Keratinocyte (primary cell): ENCODE data around the gene SPOCK1.

ENCODE experiments used
- CTCF ChIP-seq, 3 experiments: IDR thresholded peaks in 1 of 3; conservative IDR thresholded peaks in 1 of 3; optimal IDR thresholded peaks in 1 of 3; 2 replicates in 2 of 3; 3 replicates in 1 of 3; pipeline versions ENCODE3 to v1.5.1; 2011; ENCODE audit warnings: low read length in 3 of 3, mild to moderate bottlenecking in 3 of 3, moderate library complexity in 2 of 3, control low read depth in 1 of 3, inconsistent platforms in 1 of 3; ENCODE audit not compliant: insufficient read depth in 2 of 3; ENCODE audit errors: extremely low read depth in 1 of 3
- EZH2 ChIP-seq: IDR thresholded peaks from one replicate; pipeline ENCODE4 v1.6.1; 2012; ENCODE audit warnings: inconsistent platforms, mild to moderate bottlenecking, low read length, moderate library complexity

GRCh38 chr5:137490591-137490990, 8.5 kb downstream of the SPOCK1 start:
- TF ChIP-seq CTCF (optimal IDR thresholded peaks at IDR 0.05 in 1 of 3, IDR thresholded peaks at IDR 0.05 in 1 of 3, conservative IDR thresholded peaks at IDR 0.05 in 1 of 3; ENCODE audit: extremely low read depth in 1 of 3, insufficient read depth in 2 of 3, low read length in 3 of 3) (no peak), EZH2 (no peak)
